GM23248 (cell line): Measurements from ENCODE around the gene HSPB7. TPM values are rescaled to one million over a fixed set of nuclear protein-coding genes. Genes with fewer than 3 reads are reported as not detected.
"Not testable (repeated sequence)": the region's sequence is repeated elsewhere in the genome, so short reads cannot be mapped to it uniquely, and the experiment has no call there.

Experiments
- DNase-seq: peaks from one replicate; pipeline ENCODE4 v3.0.0-alpha.2; 2015
- H2AFZ ChIP-seq: fragments of 200-600 bp; sonication (generic); 2 replicates; pipeline ENCODE4 v1.6.1; 2016; ENCODE audit warnings: antibody characterized with exemption
- H3F3A ChIP-seq: fragments of 200-600 bp; sonication (generic); 2 replicates; pipeline ENCODE4 v1.6.1; 2016; ENCODE audit warnings: mild to moderate bottlenecking, antibody characterized with exemption, mixed run types; ENCODE audit not compliant: insufficient read depth
- H3K27ac ChIP-seq: fragments of 200-600 bp; sonication (generic); 2 replicates; pipeline ENCODE4 v1.5.1; 2016; ENCODE audit warnings: mild to moderate bottlenecking
- H3K27me3 ChIP-seq: fragments of 200-600 bp; sonication (generic); replicated peaks from 2 replicates; pipeline ENCODE4 v1.6.1; 2016; ENCODE audit warnings: mild to moderate bottlenecking; ENCODE audit not compliant: insufficient read depth
- H3K36me3 ChIP-seq: fragments of 200-600 bp; sonication (generic); 2 replicates; pipeline ENCODE4 v1.6.1; 2016; ENCODE audit warnings: low read depth, mild to moderate bottlenecking
- H3K4me1 ChIP-seq: fragments of 200-600 bp; sonication (generic); 2 replicates; pipeline ENCODE4 v1.6.1; 2016; ENCODE audit warnings: mild to moderate bottlenecking; ENCODE audit not compliant: insufficient read depth
- H3K4me2 ChIP-seq: fragments of 200-600 bp; sonication (generic); one replicate; pipeline ENCODE4 v1.6.1; 2016; ENCODE audit warnings: mild to moderate bottlenecking; ENCODE audit not compliant: unreplicated experiment
- H3K4me3 ChIP-seq: fragments of 200-600 bp; sonication (generic); 2 replicates; pipeline ENCODE4 v1.5.1; 2016; ENCODE audit warnings: mild to moderate bottlenecking
- H3K79me2 ChIP-seq: fragments of 200-600 bp; sonication (generic); 2 replicates; pipeline ENCODE4 v1.6.1; 2016; ENCODE audit warnings: mild to moderate bottlenecking; ENCODE audit not compliant: insufficient read depth
- H3K9ac ChIP-seq: fragments of 200-600 bp; sonication (generic); 2 replicates; pipeline ENCODE4 v1.6.1; 2016; ENCODE audit warnings: mild to moderate bottlenecking
- H3K9me2 ChIP-seq: fragments of 200-600 bp; sonication (generic); 2 replicates; pipeline ENCODE4 v1.6.1; 2016; ENCODE audit warnings: mixed run types, mild to moderate bottlenecking, moderate library complexity; ENCODE audit not compliant: insufficient read depth
- H3K9me3 ChIP-seq: fragments of 200-600 bp; sonication (generic); one replicate; pipeline ENCODE4 v1.6.1; 2017; ENCODE audit warnings: low read depth
- H4K20me1 ChIP-seq: fragments of 200-600 bp; sonication (generic); 2 replicates; pipeline ENCODE4 v1.6.0; 2016; ENCODE audit not compliant: insufficient read depth
- EZH2 ChIP-seq: fragments of 200-600 bp; sonication (generic); IDR thresholded peaks from 2 replicates; pipeline ENCODE4 v1.6.1; 2018; ENCODE audit warnings: antibody characterized with exemption, mild to moderate bottlenecking; ENCODE audit not compliant: insufficient read depth, poor library complexity, severe bottlenecking
- EZH2phosphoT487 ChIP-seq: fragments of 200-600 bp; sonication (generic); IDR thresholded peaks from 2 replicates; pipeline ENCODE4 v1.6.1; 2018; ENCODE audit warnings: antibody characterized with exemption, moderate library complexity, mild to moderate bottlenecking, low read depth; ENCODE audit not compliant: insufficient read depth
- WGBS, 2 experiments: methylation state at CpG; one replicate each; pipeline ENCODE4 v1.1.6; 2015 to 2017; ENCODE audit warnings: low lambda C conversion rate in 2 of 2, low coverage in 1 of 2; ENCODE audit errors: missing lambda C conversion rate in 2 of 2; 5-methylcytosine and 5-hydroxymethylcytosine counted together
- in situ Hi-C: fragments of 300-500 bp; cut with MboI; formaldehyde crosslinking; loops from 2 replicates; pipeline ENCODE4 v1.15.0; 2020
- polyA plus RNA-seq: library from polyadenylated mRNA; unstranded; fragments of >200 nt; fragmentation: Nextera tagmentation; extraction: Ambion mirVana; gene quantifications from 2 replicates; pipeline ENCODE4 v1.2.1, GENCODE V29; 2016
- total RNA-seq: library from RNA; depleted of rRNA; stranded (reverse); fragments of >200 nt; shearing (Covaris generic); gene quantifications from 2 replicates; pipeline ENCODE4 v1.2.3, GENCODE V29; 2014

The HSPB7 gene
- total and polyA plus RNA-seq, 2 experiments from 2014 or later, result 22.9 to 111 TPM

- no peaks in the 10 kb centered on the region for H3K36me3 ChIP-seq
- in situ Hi-C loops, result no loop called here
- no peak overlapping the region for H3K9ac ChIP-seq
- H3K27ac ChIP-seq, result no peak overlapping the region
- TF ChIP-seq EZH2phosphoT487, result no peak
- TF ChIP-seq EZH2, result no peak
- no peak for DNase-seq
- H3F3A ChIP-seq, result no peaks in the 10 kb centered on the region
- H3K9me3 ChIP-seq, result no peaks in the 10 kb centered on the region
- 42 to 44% methylated on average over 8 of the region's 8 CpGs for WGBS, 2 experiments
- no peaks in the 10 kb centered on the region for H4K20me1 ChIP-seq
- H3K27me3 ChIP-seq, result no peaks in the 10 kb centered on the region
- H3K4me3 ChIP-seq, result no peak overlapping the region
- no peaks in the 10 kb centered on the region for H3K4me1 ChIP-seq
- H3K9me2 ChIP-seq, result no peaks in the 10 kb centered on the region
- no peaks in the 10 kb centered on the region for H3K79me2 ChIP-seq
- no peak overlapping the region for H3K4me2 ChIP-seq
- no peak overlapping the region for H2AFZ ChIP-seq
These were observed 23.4 kb upstream of the HSPB7 start for GRCh38 chr1:16041200-16041599.

GRCh38 chr1:16039871-16040270 is 22.0 kb upstream of the HSPB7 start:
- in situ Hi-C loops, H3K36me3 ChIP-seq, H3K27me3 ChIP-seq, H3K9ac ChIP-seq, H4K20me1 ChIP-seq, H2AFZ ChIP-seq, H3K4me1 ChIP-seq, DNase-seq, H3K9me2 ChIP-seq, H3K27ac ChIP-seq, H3K4me3 ChIP-seq, H3K9me3 ChIP-seq, H3K79me2 ChIP-seq, H3F3A ChIP-seq, H3K4me2 ChIP-seq: not testable (repeated sequence)
- 30 to 34% methylated on average over 7 to 8 of the region's 8 CpGs for WGBS, 2 experiments

GRCh38 chr1:16038620-16038912 is 20.7 kb upstream of the HSPB7 start:
- in situ Hi-C loops, result no loop called here
- Histone ChIP-seq H3K9me3 (no peaks in the 10 kb centered on the region), H3K36me3 (no peaks in the 10 kb centered on the region), H3K9me2 (no peaks in the 10 kb centered on the region), H3K9ac (no peak overlapping the region), H3F3A (no peaks in the 10 kb centered on the region), H3K79me2 (no peaks in the 10 kb centered on the region), H2AFZ (no peak overlapping the region), H3K27ac (no peak overlapping the region), H3K27me3 (no peaks in the 10 kb centered on the region), H3K4me3 (no peak overlapping the region), H3K4me1 (no peaks in the 10 kb centered on the region), H3K4me2 (no peak overlapping the region), H4K20me1 (no peaks in the 10 kb centered on the region)
- no peak for TF ChIP-seq EZH2
- no peak for TF ChIP-seq EZH2phosphoT487
- 61 to 66% methylated on average over 4 of the region's 4 CpGs for WGBS, 2 experiments
- DNase-seq, result no peak

DNA sequence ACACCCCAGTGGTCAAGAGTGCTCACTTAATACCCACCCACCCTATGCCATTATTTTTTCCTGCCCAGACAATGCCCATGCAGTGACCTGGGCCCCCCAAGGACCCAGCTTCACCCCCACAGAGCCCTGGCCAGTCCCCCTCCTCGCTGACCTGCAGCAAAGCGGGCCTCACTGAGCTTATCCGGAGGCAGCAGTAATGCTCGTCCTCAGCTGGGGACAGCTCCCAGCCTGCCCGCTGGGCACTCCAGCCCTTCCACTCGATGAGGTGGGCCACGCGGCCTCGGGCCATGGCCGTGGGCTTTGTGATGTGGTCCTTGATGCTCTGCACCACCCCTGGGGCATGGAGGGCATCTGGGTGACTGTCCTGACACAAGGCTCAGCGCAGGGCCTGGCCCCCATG is 18.6 kb upstream of the HSPB7 start:
- H3K27ac ChIP-seq, H3F3A ChIP-seq, DNase-seq, H3K36me3 ChIP-seq, in situ Hi-C loops, H3K4me1 ChIP-seq, H3K4me3 ChIP-seq, H4K20me1 ChIP-seq, H3K9me3 ChIP-seq, H3K9me2 ChIP-seq, H2AFZ ChIP-seq, H3K79me2 ChIP-seq, H3K27me3 ChIP-seq, H3K4me2 ChIP-seq, H3K9ac ChIP-seq: not testable (repeated sequence)
- 80 to 82% methylated on average over 11 of the region's 11 CpGs for WGBS, 2 experiments

DNA sequence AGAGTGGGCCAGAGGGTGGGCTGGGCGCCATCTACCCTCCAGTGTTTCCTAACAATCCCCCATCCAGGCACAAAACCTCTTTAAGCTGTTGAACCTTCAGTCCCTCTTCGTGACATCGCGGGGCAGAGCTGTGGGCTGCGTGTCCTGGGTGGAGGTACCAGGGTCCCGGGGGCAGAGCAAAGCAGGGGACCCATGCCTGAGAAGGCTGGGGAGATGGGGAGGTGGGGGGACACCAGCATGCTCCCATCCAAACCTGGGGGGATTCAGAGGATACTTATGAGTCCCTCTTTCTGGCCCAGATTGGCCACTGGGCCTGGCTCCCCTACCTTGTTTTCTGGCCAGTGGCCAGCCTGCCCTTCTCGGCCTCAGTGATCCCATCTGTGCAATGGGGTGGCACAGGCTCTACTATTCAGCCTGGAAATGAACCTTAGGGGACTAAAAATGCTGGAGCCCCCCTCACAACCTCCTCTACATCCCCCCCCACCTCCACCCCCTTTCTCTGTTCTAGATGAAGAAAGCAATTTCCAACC is 15.3 kb upstream of the HSPB7 start:
- 62 to 63% methylated on average over 6 to 7 of the region's 7 CpGs for WGBS, 2 experiments
- H3K4me1 ChIP-seq, H3K27ac ChIP-seq, H4K20me1 ChIP-seq, H3K9me3 ChIP-seq, H3K9ac ChIP-seq, in situ Hi-C loops, DNase-seq, H3K79me2 ChIP-seq, H3K36me3 ChIP-seq, H3K4me3 ChIP-seq, H3K27me3 ChIP-seq, H2AFZ ChIP-seq, H3F3A ChIP-seq, H3K4me2 ChIP-seq, H3K9me2 ChIP-seq: not testable (repeated sequence)
